ENCODE measurements around the gene PTGES2.
"Not testable (repeated sequence)": the region's sequence is repeated elsewhere in the genome, so short reads cannot be mapped to it uniquely, and the experiment has no call there.

PTGES2 gene

GRCh38 chr9:128113526-128114325 lies 13.8 kb downstream of the PTGES2 start:
- Histone ChIP-seq H3K9me3 (ENCODE audit: control insufficient read depth, insufficient read depth, low read length) (no peaks in the 10 kb centered on the region), H3K4me3 (ENCODE audit: low read depth, low read length) (no peak overlapping the region), H3K27me3 (ENCODE audit: control insufficient read depth, insufficient read depth, low read length) (no peaks in the 10 kb centered on the region), H3K4me1 (ENCODE audit: control insufficient read depth, insufficient read depth, low read length) (peaks cover 2% of the 10 kb centered on the region), H3K9ac (ENCODE audit: low read depth, low read length) (no peak overlapping the region), H3K36me3 (ENCODE audit: control insufficient read depth, insufficient read depth, low read length) (peaks cover 6% of the 10 kb centered on the region)

GRCh38 chr9:128111726-128112125 lies 15.8 kb downstream of the PTGES2 start:
- not testable (repeated sequence) for H3K27me3 ChIP-seq (ENCODE audit: control insufficient read depth, insufficient read depth, low read length); H3K4me1 ChIP-seq (ENCODE audit: control insufficient read depth, insufficient read depth, low read length); H3K9ac ChIP-seq (ENCODE audit: low read depth, low read length); H3K9me3 ChIP-seq (ENCODE audit: control insufficient read depth, insufficient read depth, low read length); H3K4me3 ChIP-seq (ENCODE audit: low read depth, low read length)
- H3K36me3 ChIP-seq (ENCODE audit: control insufficient read depth, insufficient read depth, low read length) = peaks cover 20% of the 10 kb centered on the region

GRCh38 chr9:128109050-128109709 lies 18.3 kb downstream of the PTGES2 start:
- peaks cover 33% of the 10 kb centered on the region for H3K36me3 ChIP-seq (ENCODE audit: control insufficient read depth, insufficient read depth, low read length)

GRCh38 chr9:128108269-128109049 lies 19.1 kb downstream of the PTGES2 start:
- Histone ChIP-seq H3K27me3 (ENCODE audit: control insufficient read depth, insufficient read depth, low read length) (no peaks in the 10 kb centered on the region), H3K4me3 (ENCODE audit: low read depth, low read length) (no peak overlapping the region), H3K36me3 (ENCODE audit: control insufficient read depth, insufficient read depth, low read length) (peaks cover 38% of the 10 kb centered on the region), H3K9me3 (ENCODE audit: control insufficient read depth, insufficient read depth, low read length) (no peaks in the 10 kb centered on the region), H3K4me1 (ENCODE audit: control insufficient read depth, insufficient read depth, low read length) (no peaks in the 10 kb centered on the region), H3K9ac (ENCODE audit: low read depth, low read length) (no peak overlapping the region)

More at GRCh38 chr9:128109050-128109709, 18.3 kb downstream of the PTGES2 start:
- H3K4me1 ChIP-seq (ENCODE audit: control insufficient read depth, insufficient read depth, low read length) = no peaks in the 10 kb centered on the region
- no peaks in the 10 kb centered on the region for H3K9me3 ChIP-seq (ENCODE audit: control insufficient read depth, insufficient read depth, low read length)
- H3K27me3 ChIP-seq (ENCODE audit: control insufficient read depth, insufficient read depth, low read length) = no peaks in the 10 kb centered on the region
- no peak overlapping the region for H3K4me3 ChIP-seq (ENCODE audit: low read depth, low read length)
- no peak overlapping the region for H3K9ac ChIP-seq (ENCODE audit: low read depth, low read length)

GRCh38 chr9:128107468-128108268 lies 19.9 kb downstream of the PTGES2 start:
- Histone ChIP-seq H3K4me3 (ENCODE audit: low read depth, low read length) (no peak overlapping the region), H3K9me3 (ENCODE audit: control insufficient read depth, insufficient read depth, low read length) (no peaks in the 10 kb centered on the region), H3K4me1 (ENCODE audit: control insufficient read depth, insufficient read depth, low read length) (no peaks in the 10 kb centered on the region), H3K9ac (ENCODE audit: low read depth, low read length) (no peak overlapping the region), H3K27me3 (ENCODE audit: control insufficient read depth, insufficient read depth, low read length) (no peaks in the 10 kb centered on the region), H3K36me3 (ENCODE audit: control insufficient read depth, insufficient read depth, low read length) (peaks cover 44% of the 10 kb centered on the region)

GRCh38 chr9:128106940-128107467 lies 20.5 kb downstream of the PTGES2 start:
- H3K9ac ChIP-seq (ENCODE audit: low read depth, low read length) = no peak overlapping the region
- H3K4me1 ChIP-seq (ENCODE audit: control insufficient read depth, insufficient read depth, low read length) = no peaks in the 10 kb centered on the region
- H3K4me3 ChIP-seq (ENCODE audit: low read depth, low read length) = no peak overlapping the region
- H3K36me3 ChIP-seq (ENCODE audit: control insufficient read depth, insufficient read depth, low read length) = peaks cover 51% of the 10 kb centered on the region
- no peaks in the 10 kb centered on the region for H3K27me3 ChIP-seq (ENCODE audit: control insufficient read depth, insufficient read depth, low read length)
- H3K9me3 ChIP-seq (ENCODE audit: control insufficient read depth, insufficient read depth, low read length) = no peaks in the 10 kb centered on the region

- Histone ChIP-seq H3K36me3 (ENCODE audit: control insufficient read depth, insufficient read depth, low read length) (peaks cover 56% of the 10 kb centered on the region), H3K9me3 (ENCODE audit: control insufficient read depth, insufficient read depth, low read length) (no peaks in the 10 kb centered on the region), H3K4me1 (ENCODE audit: control insufficient read depth, insufficient read depth, low read length) (no peaks in the 10 kb centered on the region), H3K9ac (ENCODE audit: low read depth, low read length) (no peak overlapping the region), H3K4me3 (ENCODE audit: low read depth, low read length) (no peak overlapping the region), H3K27me3 (ENCODE audit: control insufficient read depth, insufficient read depth, low read length) (no peaks in the 10 kb centered on the region)
These were observed 21.2 kb downstream of the PTGES2 start for GRCh38 chr9:128106181-128106939.

GRCh38 chr9:128105538-128106175 lies 21.9 kb downstream of the PTGES2 start:
- no peaks in the 10 kb centered on the region for H3K27me3 ChIP-seq (ENCODE audit: control insufficient read depth, insufficient read depth, low read length)
- H3K4me3 ChIP-seq (ENCODE audit: low read depth, low read length) = no peak overlapping the region
- no peaks in the 10 kb centered on the region for H3K4me1 ChIP-seq (ENCODE audit: control insufficient read depth, insufficient read depth, low read length)
- H3K9ac ChIP-seq (ENCODE audit: low read depth, low read length) = no peak overlapping the region
- no peaks in the 10 kb centered on the region for H3K9me3 ChIP-seq (ENCODE audit: control insufficient read depth, insufficient read depth, low read length)
- H3K36me3 ChIP-seq (ENCODE audit: control insufficient read depth, insufficient read depth, low read length) = peaks cover 62% of the 10 kb centered on the region

- Histone ChIP-seq H3K9ac (ENCODE audit: low read depth, low read length) (no peak overlapping the region), H3K27me3 (ENCODE audit: control insufficient read depth, insufficient read depth, low read length) (no peaks in the 10 kb centered on the region), H3K36me3 (ENCODE audit: control insufficient read depth, insufficient read depth, low read length) (peaks cover 62% of the 10 kb centered on the region), H3K4me3 (ENCODE audit: low read depth, low read length) (no peak overlapping the region), H3K4me1 (ENCODE audit: control insufficient read depth, insufficient read depth, low read length) (peaks cover 6% of the 10 kb centered on the region), H3K9me3 (ENCODE audit: control insufficient read depth, insufficient read depth, low read length) (no peaks in the 10 kb centered on the region)
These were observed 23.3 kb downstream of the PTGES2 start for GRCh38 chr9:128104171-128104618.

GRCh38 chr9:128103589-128103962 lies 24.0 kb downstream of the PTGES2 start:
- H3K4me3 ChIP-seq (ENCODE audit: low read depth, low read length) = no peak overlapping the region
- H3K9ac ChIP-seq (ENCODE audit: low read depth, low read length) = no peak overlapping the region
- no peaks in the 10 kb centered on the region for H3K27me3 ChIP-seq (ENCODE audit: control insufficient read depth, insufficient read depth, low read length)
- H3K36me3 ChIP-seq (ENCODE audit: control insufficient read depth, insufficient read depth, low read length) = peaks cover 62% of the 10 kb centered on the region
- peaks cover 9% of the 10 kb centered on the region for H3K4me1 ChIP-seq (ENCODE audit: control insufficient read depth, insufficient read depth, low read length)
- H3K9me3 ChIP-seq (ENCODE audit: control insufficient read depth, insufficient read depth, low read length) = no peaks in the 10 kb centered on the region

Measured in iPS-15b (cell line).